ENCODE data around the gene ADPRM.
A peak's percentile ranks its signal among the peaks of the same experiment; 100 is the strongest.

The ADPRM gene

DNA sequence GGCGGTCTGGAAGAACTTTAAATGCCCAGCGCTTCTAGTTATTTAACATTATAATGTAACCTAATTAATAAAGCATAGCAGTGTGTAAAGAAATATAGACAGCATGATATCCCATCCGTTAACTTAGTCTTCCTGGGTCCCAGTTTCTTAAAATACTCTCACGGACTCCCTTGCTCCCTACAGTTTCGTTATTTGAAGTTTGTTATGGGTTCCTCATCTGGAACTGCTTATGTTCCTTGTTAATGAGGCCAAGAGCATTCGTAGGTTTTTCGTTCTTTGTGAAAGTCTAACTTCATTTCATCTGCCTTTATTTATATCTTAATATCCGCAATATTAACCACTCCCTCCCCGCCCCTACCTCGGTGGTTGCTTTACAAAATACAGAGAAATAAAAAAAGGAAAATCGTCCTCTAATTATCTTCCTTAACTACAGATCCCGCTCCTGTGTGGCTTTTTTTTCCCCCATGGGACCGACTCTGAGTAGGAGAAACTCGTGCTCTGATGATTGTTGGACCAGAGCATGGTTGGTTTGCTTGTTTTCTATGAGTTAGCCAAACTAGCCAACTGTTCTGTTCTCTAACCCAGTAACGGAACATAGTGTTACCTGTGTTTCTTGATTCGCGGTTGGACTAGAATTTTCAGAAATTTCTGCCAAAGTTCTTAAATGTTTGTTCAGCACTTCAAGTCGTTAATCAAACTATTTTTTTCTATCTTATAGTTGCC is 863 bp downstream of the ADPRM start:
- peak in 1 of 2 donors; percentile 8 for DNase-seq
- Histone ChIP-seq H3K79me2 (ENCODE audit: control insufficient read depth, insufficient read depth, low read length, poor library complexity) (peaks cover 9% of the 10 kb centered on the region), H4K12ac (ENCODE audit: low read depth, low read length) (no peak overlapping the region), H3K4me3 (ENCODE audit: low read depth, low read length) (peak overlapping the region; percentile 99), H2BK120ac (ENCODE audit: insufficient read depth, low read length, poor library complexity) (no peak overlapping the region), H3K4ac (ENCODE audit: low read depth, low read length) (no peak overlapping the region), H3K4me2 (ENCODE audit: low read length) (peak overlapping the region; percentile 59), H3K27me3 (ENCODE audit: insufficient read depth, low read length) (no peaks in the 10 kb centered on the region), H2BK5ac (ENCODE audit: low read depth, low read length, poor library complexity) (no peak overlapping the region), H4K8ac (ENCODE audit: low read depth, low read length) (peak overlapping the region; percentile 9), H2BK12ac (ENCODE audit: low read length) (no peak overlapping the region), H4K91ac (ENCODE audit: low read depth, low read length) (peak overlapping the region; percentile 50), H3K23ac (ENCODE audit: low read length) (no peak overlapping the region), H3K14ac (ENCODE audit: low read length) (no peak overlapping the region), H2AK5ac (ENCODE audit: low read length) (no peak overlapping the region), H3K36me3 (ENCODE audit: control insufficient read depth in 1 of 2, insufficient read depth in 2 of 2, low read length in 2 of 2) (peaks cover 3 to 8% of the 10 kb centered on the region in 2 experiments), H3K9me3 (ENCODE audit: insufficient read depth, low read depth, low read length) (no peaks in the 10 kb centered on the region), H3K4me1 (ENCODE audit: control insufficient read depth in 1 of 2, insufficient read depth in 2 of 2, low read length in 2 of 2) (peaks cover 0 to 2% of the 10 kb centered on the region in 2 experiments), H2AFZ (ENCODE audit: insufficient read depth, low read length, poor library complexity) (no peak overlapping the region), H3K27ac (ENCODE audit: low read depth, low read length) (peak overlapping the region; percentile 99), H3K79me1 (ENCODE audit: low read length) (peaks cover 9% of the 10 kb centered on the region), H3K18ac (ENCODE audit: low read length) (no peak overlapping the region), H3K9ac (ENCODE audit: low read length) (no peak overlapping the region)
- no CpG with 5 or more reads among the region's 18 CpGs for WGBS (ENCODE audit: extremely low coverage, insufficient coverage, insufficient read length)

DNA sequence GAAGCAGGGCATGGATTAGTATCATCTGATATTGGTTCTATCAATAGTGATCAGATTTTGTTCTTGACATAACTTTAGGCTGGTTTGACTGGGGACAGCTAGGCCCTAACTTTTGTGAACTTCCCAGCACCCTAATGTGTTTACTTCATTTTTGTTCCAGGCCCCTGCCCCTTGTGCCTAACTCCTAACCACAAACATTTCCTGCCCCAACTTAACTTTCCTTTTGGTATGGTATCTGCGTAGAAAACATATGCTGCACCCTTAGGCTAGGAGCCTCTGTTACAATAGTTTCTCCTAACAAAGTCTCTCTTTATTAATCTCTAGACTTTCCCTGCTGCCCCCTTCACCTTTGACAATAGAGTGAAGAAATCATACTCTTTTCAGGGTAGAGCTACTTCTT is 2.5 kb downstream of the ADPRM start:
- no peak overlapping the region for H4K91ac ChIP-seq (ENCODE audit: low read depth, low read length)
- no peak for DNase-seq
- H2AK5ac ChIP-seq (ENCODE audit: low read length), result no peak overlapping the region
- H2BK5ac ChIP-seq (ENCODE audit: low read depth, low read length, poor library complexity), result no peak overlapping the region
- no peak overlapping the region for H3K4ac ChIP-seq (ENCODE audit: low read depth, low read length)
- H3K27me3 ChIP-seq (ENCODE audit: insufficient read depth, low read length), result no peaks in the 10 kb centered on the region
- no peak overlapping the region for H3K18ac ChIP-seq (ENCODE audit: low read length)
- H3K27ac ChIP-seq (ENCODE audit: low read depth, low read length), result no peak overlapping the region
- peaks cover 0 to 2% of the 10 kb centered on the region in 2 experiments for H3K4me1 ChIP-seq (ENCODE audit: control insufficient read depth in 1 of 2, insufficient read depth in 2 of 2, low read length in 2 of 2)
- H3K14ac ChIP-seq (ENCODE audit: low read length), result no peak overlapping the region
- H4K12ac ChIP-seq (ENCODE audit: low read depth, low read length), result no peak overlapping the region
- H2AFZ ChIP-seq (ENCODE audit: insufficient read depth, low read length, poor library complexity), result no peak overlapping the region
- no peak overlapping the region for H3K23ac ChIP-seq (ENCODE audit: low read length)
- H3K4me3 ChIP-seq (ENCODE audit: low read depth, low read length), result no peak overlapping the region
- H3K79me2 ChIP-seq (ENCODE audit: control insufficient read depth, insufficient read depth, low read length, poor library complexity), result peaks cover 9% of the 10 kb centered on the region
- WGBS (ENCODE audit: extremely low coverage, insufficient coverage, insufficient read length), result no CpG with 5 or more reads among the region's 1 CpG
- H2BK120ac ChIP-seq (ENCODE audit: insufficient read depth, low read length, poor library complexity), result no peak overlapping the region
- H3K9ac ChIP-seq (ENCODE audit: low read length), result no peak overlapping the region
- no peak overlapping the region for H2BK12ac ChIP-seq (ENCODE audit: low read length)
- H3K79me1 ChIP-seq (ENCODE audit: low read length), result peaks cover 9% of the 10 kb centered on the region
- H3K4me2 ChIP-seq (ENCODE audit: low read length), result no peak overlapping the region
- no peak overlapping the region for H4K8ac ChIP-seq (ENCODE audit: low read depth, low read length)
- peaks cover 3 to 4% of the 10 kb centered on the region in 2 experiments for H3K36me3 ChIP-seq (ENCODE audit: control insufficient read depth in 1 of 2, insufficient read depth in 2 of 2, low read length in 2 of 2)
- H3K9me3 ChIP-seq (ENCODE audit: insufficient read depth, low read depth, low read length), result no peaks in the 10 kb centered on the region

DNA sequence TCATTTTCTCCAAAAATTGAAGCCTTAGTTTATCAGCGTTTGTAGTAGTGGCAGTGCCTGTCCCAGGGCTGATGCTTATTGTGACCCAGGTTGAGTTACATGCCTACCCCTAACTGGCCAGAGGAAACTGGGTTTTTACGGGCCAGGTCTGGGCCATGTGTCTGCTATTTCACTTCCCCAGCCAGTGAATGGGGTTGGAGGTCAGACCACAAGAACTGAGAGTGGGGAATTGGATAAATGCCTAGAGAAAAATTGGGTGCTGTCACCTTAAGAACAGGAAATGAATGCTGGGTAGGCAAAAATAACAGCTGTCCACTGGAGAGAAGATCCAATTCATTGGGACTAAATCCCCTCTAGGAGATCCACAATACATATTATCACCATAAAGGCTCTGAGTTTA is 5.2 kb downstream of the ADPRM start:
- H3K14ac ChIP-seq (ENCODE audit: low read length), result no peak overlapping the region
- WGBS (ENCODE audit: extremely low coverage, insufficient coverage, insufficient read length), result no CpG with 5 or more reads among the region's 2 CpGs

DNA sequence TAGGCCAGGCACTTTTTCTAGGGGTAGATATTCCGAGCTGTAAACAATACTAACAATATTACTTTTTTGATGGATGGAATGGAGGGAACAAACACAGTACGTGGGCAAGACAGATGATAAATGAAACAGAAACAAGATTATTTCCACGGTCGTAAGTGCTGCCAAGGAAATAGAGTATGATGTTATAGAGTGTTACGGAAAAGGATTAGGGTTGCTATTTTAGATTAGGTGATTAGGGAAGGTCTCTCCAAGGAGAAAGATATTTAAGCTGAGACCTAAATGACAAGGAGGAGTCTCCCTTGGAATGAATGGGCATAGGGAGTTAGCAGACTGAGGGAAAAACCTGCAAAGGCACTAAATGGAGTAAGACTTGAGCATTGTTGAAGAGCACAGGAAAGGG is 8.3 kb downstream of the ADPRM start:
- DNase-seq, result no peak
- Histone ChIP-seq H3K14ac (ENCODE audit: low read length) (no peak overlapping the region), H3K4me3 (ENCODE audit: low read depth, low read length) (no peak overlapping the region), H3K4me1 (ENCODE audit: control insufficient read depth in 1 of 2, insufficient read depth in 2 of 2, low read length in 2 of 2) (no peaks in the 10 kb centered on the region), H2AK5ac (ENCODE audit: low read length) (no peak overlapping the region), H2BK12ac (ENCODE audit: low read length) (no peak overlapping the region), H4K8ac (ENCODE audit: low read depth, low read length) (no peak overlapping the region), H4K12ac (ENCODE audit: low read depth, low read length) (no peak overlapping the region), H3K79me1 (ENCODE audit: low read length) (no peaks in the 10 kb centered on the region), H3K27ac (ENCODE audit: low read depth, low read length) (no peak overlapping the region), H3K4me2 (ENCODE audit: low read length) (no peak overlapping the region), H3K23ac (ENCODE audit: low read length) (no peak overlapping the region), H3K4ac (ENCODE audit: low read depth, low read length) (no peak overlapping the region), H4K91ac (ENCODE audit: low read depth, low read length) (no peak overlapping the region), H3K27me3 (ENCODE audit: insufficient read depth, low read length) (no peaks in the 10 kb centered on the region), H2AFZ (ENCODE audit: insufficient read depth, low read length, poor library complexity) (no peak overlapping the region), H3K9ac (ENCODE audit: low read length) (no peak overlapping the region), H3K36me3 (ENCODE audit: control insufficient read depth in 1 of 2, insufficient read depth in 2 of 2, low read length in 2 of 2) (peaks cover 10 to 11% of the 10 kb centered on the region in 2 experiments), H3K18ac (ENCODE audit: low read length) (no peak overlapping the region), H3K9me3 (ENCODE audit: insufficient read depth, low read depth, low read length) (no peaks in the 10 kb centered on the region), H3K79me2 (ENCODE audit: control insufficient read depth, insufficient read depth, low read length, poor library complexity) (no peaks in the 10 kb centered on the region), H2BK5ac (ENCODE audit: low read depth, low read length, poor library complexity) (no peak overlapping the region), H2BK120ac (ENCODE audit: insufficient read depth, low read length, poor library complexity) (no peak overlapping the region)
- 100% methylated on average over 1 of the region's 5 CpGs for WGBS (ENCODE audit: extremely low coverage, insufficient coverage, insufficient read length)

More for the DNA sequence above, 5.2 kb downstream of the ADPRM start:
- no peak overlapping the region for H3K27ac ChIP-seq (ENCODE audit: low read depth, low read length)
- H3K36me3 ChIP-seq (ENCODE audit: control insufficient read depth in 1 of 2, insufficient read depth in 2 of 2, low read length in 2 of 2), result peaks cover 4% of the 10 kb centered on the region in 2 experiments
- no peak overlapping the region for H2BK5ac ChIP-seq (ENCODE audit: low read depth, low read length, poor library complexity)
- H2BK12ac ChIP-seq (ENCODE audit: low read length), result no peak overlapping the region
- H2AK5ac ChIP-seq (ENCODE audit: low read length), result no peak overlapping the region
- H3K18ac ChIP-seq (ENCODE audit: low read length), result no peak overlapping the region
- H4K91ac ChIP-seq (ENCODE audit: low read depth, low read length), result no peak overlapping the region
- H3K4ac ChIP-seq (ENCODE audit: low read depth, low read length), result no peak overlapping the region
- peaks cover 2% of the 10 kb centered on the region for H3K79me1 ChIP-seq (ENCODE audit: low read length)
- H3K4me2 ChIP-seq (ENCODE audit: low read length), result no peak overlapping the region
- no peak overlapping the region for H2AFZ ChIP-seq (ENCODE audit: insufficient read depth, low read length, poor library complexity)
- no peak overlapping the region for H3K23ac ChIP-seq (ENCODE audit: low read length)
- no peaks in the 10 kb centered on the region for H3K27me3 ChIP-seq (ENCODE audit: insufficient read depth, low read length)
- H4K12ac ChIP-seq (ENCODE audit: low read depth, low read length), result no peak overlapping the region
- DNase-seq, result no peak
- no peak overlapping the region for H4K8ac ChIP-seq (ENCODE audit: low read depth, low read length)
- H2BK120ac ChIP-seq (ENCODE audit: insufficient read depth, low read length, poor library complexity), result no peak overlapping the region
- no peak overlapping the region for H3K9ac ChIP-seq (ENCODE audit: low read length)
- H3K4me3 ChIP-seq (ENCODE audit: low read depth, low read length), result no peak overlapping the region
- H3K79me2 ChIP-seq (ENCODE audit: control insufficient read depth, insufficient read depth, low read length, poor library complexity), result peaks cover 2% of the 10 kb centered on the region
- no peaks in the 10 kb centered on the region for H3K9me3 ChIP-seq (ENCODE audit: insufficient read depth, low read depth, low read length)
- no peaks in the 10 kb centered on the region for H3K4me1 ChIP-seq (ENCODE audit: control insufficient read depth in 1 of 2, insufficient read depth in 2 of 2, low read length in 2 of 2)

Data from trophoblast cell (in vitro differentiated cells and primary cell).